NOMO-1 (cell line): Measurements from ENCODE around the gene TDRD9.
A peak's percentile ranks its signal among the peaks of the same experiment; 100 is the strongest.

Source experiments
- DNase-seq, 2 experiments: peaks; one replicate each; lab custom pipeline; 2025; ENCODE audit not compliant: unreplicated experiment in 2 of 2; lab: John Stamatoyannopoulos, UW

Gene TDRD9

DNA sequence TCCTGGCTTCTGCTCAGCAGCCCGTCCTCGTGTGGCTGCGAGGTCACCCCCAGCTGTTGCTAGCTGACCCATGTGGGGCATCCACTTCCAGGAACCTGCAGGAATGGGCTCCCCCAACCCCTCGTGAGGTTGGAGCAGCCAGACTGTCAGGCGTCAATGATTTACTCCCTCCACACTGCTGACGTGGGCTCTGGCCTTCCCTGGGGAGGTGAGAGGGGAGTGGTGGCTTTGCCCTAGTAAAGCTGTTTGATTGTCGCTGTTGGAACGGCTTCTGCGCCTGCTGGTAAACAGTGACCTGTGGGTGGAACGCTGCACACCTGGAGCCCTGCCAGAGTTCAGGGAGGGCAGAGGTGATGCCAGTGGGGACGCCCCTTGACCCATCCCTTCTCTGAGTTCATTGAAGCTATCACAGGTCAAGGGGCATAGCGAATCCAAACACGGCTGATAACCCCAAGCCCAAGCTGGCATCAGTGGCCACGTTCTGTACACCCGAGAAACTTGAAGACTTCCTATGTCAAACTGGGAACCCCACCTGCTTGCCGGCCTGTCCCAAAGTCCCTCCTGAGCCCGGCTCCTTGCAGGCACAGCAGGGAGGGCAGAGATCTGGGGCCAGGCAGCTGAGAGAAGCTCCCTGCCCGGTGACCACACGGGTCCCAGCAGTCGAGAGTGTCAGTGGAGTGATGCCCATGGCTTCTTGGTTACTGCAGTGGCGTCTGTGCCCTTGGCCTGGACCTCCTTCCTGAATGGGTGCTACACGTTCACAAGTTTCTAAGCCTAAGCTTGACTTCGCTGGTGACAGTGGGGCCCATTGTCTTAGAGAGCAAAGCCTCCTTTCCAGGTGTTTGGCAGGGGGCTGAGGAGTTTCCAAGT is 160.0 kb downstream of the TDRD9 start:
- no peak for DNase-seq

DNA sequence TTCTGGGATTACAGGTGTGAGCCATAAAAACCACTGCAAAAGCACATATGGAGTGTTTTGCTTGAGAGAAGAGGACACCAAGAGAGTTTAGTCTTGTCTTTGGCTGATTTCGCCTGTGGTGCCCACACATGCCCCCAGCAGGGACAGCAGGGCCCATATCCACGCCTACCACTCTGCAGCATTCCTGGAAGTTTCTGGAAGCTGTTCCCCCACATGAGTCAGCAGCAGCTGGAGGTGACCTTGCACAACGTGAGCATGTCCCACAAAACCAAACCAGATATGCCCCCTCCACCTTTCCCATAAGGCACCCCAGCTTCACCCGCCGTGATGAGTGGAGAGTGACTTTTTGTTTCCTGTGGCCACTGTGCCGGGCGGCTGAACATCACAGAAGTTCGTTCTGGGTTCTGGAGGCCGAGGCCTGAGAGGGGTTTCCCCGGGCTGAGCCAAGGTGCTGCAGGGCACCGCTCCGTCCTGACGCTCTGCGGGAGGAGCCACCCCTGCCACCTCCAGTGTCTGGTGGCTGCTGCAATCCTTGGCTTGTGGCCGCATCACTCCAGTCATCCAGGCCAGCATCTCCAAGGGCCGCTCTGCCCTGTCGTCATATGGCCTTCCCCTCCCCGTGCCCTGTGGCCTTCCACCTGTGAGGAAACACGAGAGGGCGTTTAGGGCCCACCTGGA is 162.0 kb downstream of the TDRD9 start:
- no peak for DNase-seq

DNA sequence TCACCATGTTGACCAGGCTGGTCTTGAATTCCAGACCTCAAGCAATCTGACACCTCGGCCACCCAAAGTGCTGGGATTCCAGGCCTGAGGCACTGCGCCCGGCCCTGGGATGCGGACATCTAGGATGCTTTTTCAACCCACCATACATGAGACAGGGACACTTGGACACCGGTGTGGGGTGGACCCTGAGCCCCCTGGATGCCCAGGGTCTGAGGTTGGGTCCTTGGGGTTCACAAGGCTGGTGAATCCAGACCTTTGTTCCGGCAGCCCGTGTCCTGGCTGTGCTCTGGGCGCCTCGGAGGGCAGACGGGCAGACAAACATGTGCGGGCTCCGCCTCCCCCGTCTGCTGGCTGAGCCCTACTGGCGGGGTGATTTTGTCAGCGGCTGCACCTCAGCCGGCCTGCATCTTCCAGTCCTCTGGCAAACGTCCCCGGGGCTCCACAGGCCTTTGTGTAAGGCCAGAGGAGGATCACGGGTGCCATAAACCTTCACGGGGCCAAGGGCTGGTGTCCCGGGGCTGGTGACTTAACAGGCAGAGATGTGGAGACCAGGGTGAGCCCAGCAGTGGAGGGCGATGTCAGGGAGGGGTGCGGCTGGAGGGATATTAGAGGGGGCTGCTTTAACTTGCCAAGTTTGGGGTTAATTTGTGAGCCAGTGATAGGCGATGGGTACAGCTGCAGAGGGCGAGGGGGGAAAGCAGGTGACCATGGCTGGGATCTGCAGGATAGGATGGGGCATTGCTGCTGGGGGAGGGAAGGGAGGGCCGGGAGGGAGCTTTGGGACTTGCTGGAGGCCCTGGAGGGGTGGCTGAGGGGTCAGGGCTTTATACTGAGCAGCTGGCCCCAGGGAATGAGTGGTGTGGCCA is 163.0 kb downstream of the TDRD9 start:
- no peak for DNase-seq

DNA sequence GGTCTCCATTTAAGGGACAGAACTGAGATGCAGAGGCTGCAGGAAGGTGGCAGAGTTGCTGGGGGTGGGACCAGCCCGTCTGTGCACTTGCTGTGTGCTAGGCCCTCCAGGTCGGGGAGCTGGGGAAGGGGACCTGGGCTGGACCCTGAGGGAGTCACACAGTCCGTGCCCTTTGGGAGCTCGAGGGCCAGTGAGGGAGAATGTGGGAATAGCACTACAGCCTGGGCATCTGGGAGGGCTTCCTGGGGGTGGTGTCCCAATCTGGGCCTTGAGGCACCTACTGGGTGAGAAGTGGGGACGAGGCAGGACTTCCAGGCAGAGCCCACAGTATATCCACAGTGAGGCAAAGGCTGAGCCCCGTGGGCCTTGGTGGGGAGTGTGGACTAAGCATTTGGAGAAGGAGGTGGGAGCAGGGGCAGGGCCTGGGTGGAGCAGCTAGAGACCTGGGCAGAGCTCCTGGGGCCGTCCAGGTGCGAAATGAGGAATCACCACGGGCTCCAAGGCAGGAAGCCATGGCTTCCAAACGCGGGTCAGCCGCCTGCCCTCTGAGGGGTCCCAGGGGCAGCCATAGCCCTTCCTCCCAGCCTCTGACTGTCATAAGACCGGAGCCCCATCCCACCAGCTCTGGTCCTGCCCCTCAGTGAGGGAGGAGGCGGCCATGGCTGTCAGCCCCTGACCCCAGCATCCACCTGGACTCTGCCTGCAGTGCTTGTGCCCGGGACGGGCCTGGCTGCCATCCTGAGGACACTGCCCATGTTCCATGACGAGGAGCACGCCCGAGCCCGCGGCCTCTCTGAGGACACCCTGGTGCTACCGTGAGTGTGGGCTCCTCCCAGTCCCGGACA is 163.9 kb downstream of the TDRD9 start:
- no peak for DNase-seq

DNA sequence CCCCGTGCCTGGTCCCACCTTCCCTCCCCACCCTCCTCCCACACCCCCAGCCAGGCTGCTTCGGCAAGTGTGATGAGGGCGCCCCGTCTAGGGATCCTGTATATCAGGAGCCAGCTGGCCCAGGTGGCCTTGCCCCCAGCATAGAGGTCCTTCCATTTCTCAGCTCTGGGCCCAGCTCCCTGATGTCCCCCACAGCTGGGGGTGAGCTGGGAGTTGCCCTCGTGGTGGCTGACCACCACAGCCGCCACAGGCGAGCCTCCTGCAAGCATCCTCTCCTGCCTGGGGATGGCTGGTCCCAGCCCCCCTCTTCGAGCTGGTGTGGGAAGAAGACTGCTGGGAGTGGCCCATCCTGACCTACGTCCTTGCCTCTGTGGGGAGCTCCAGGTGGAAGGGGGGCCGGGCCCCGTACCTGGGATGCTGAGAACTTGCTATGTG is 164.7 kb downstream of the TDRD9 start:
- no peak for DNase-seq

DNA sequence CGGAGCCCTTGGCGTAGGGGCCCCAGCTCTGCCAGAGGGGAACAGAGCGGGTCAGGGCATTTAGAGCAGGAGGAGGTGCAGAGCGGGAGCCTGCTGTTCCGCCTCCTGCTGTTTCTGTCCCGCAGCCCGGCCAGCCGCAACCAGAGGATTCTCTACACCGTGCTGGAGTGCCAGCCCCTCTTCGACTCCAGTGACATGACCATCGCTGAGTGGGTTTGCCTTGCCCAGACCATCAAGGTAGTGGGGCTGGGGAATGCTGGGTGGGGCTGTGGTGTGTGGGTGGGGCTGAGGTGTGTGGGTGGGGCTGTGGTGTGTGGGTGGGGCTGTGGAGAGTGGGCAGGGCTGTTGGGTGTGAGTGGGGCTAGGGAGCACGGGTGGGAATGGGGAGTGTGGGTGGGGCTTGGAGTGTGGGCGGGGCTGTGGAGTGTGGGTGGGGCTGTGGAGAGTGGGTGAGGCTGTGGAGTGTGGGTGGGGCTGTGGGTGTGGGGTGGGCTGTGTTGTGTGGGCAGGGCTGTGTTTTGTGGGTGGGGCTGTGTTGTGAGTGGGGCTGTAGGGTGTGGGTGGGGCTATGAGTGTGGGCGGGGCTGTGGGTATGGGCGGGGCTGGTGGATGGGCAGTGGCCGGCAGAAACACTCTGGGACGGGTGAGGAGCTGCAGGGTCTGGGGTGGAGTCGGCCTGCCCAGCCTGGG is 165.3 kb downstream of the TDRD9 start:
- DNase-seq = no peak

DNA sequence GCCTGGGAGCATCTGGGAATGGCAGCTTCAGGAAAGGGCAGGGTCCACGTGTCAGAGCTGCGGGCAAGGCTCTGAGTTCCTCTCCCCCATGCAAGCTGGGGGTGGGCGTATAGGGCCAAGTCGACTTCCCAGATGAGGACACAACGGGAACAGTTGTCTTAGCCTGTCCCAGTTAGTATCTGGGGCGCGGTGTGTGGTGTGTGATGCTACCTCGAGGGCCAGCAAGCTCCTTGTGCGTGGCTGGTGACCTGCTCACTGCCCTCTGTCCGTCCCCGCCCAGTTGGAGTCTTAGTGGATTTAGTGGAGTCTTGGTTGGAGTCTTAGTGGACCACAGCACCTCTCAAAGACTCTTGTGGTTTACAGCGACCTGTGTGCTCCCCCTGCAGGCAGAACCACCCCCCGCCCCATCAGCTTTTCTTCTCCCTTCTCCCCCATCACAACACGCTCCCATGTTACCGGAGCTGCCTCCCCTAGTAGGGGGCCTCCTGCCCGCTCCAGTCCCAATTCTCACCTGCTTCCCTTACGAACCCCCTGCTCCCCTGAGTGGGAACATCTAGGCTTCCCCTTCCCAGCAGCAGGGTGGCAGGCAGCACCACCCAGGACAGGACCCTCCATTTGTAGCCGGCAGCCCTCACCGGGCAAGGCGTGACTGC is 165.9 kb downstream of the TDRD9 start:
- no peak for DNase-seq

DNA sequence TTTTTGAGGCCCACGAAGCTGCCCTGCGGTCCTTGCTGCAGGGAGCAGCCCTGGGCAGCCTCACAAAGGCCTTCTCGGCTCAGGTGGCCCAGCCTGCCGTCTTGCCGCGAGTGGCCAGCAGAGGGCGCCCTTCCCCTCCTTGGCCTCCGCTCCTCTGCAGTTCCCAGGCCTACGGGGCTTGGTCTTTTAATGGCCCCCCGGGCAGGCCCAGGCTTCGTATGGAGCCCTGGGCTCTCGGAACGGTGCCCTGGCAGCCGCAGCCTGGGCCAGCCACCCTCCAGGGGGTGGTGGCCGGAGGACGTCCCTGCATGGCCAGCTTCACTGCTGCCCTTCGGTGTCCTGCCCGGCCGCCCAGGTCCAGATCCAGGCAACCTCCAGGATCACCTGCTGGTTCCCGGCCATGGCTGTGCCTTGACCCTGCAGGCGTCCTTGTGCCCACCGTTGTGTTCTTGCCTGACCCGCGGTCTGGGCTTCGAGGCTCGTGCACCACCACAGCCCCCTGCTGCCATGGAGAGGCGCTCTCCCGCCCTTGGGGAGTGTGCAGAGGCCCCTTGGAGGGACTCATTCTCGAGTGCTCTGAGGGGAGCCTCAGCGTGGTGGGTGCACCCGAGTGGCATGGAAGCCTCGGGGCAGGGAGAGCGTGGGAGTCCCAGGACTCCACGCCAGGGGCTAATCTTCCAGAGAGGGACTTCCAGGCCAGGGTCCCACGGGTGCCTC is 166.6 kb downstream of the TDRD9 start:
- peak; percentile 28 to 33 for DNase-seq

DNA sequence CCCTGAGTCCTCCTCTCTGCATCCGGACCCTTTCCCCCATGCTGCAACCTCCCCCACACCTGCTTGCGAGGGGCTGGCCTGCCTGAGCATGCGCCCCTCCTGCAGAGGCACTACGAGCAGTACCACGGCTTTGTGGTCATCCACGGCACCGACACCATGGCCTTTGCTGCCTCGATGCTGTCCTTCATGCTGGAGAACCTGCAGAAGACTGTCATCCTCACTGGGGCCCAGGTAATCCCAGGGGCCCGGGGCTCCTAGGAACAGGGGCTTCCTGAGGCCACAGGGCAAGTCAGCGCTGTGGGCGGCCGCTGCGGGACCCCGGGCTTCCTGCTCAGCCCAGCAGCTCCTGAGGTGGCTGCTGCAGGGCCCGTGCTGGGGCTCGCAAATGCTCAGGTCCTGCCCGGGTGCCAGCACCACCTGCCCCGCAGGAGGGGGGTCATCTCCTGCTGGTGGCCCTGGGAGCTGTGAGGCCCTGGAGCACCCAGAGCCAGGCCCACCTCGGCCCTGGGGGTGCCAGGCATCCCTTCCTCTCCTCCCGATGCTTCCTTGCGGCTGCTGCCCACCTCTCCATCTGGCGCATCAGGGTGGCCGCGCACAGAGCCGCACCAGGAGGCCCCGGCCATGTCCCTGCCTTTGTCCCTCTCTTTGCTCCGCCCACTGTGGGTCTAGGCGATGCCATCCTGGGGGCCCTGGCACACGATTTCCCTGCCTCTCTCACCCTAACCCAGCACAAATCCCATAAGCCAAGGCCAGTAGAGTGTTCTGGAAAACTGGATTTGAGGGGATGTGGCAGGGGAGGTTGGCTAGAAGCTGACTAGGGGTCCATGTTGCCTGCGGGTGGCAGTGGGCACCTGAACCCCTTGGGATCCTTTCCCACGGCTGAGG is 167.4 kb downstream of the TDRD9 start:
- no peak for DNase-seq

DNA sequence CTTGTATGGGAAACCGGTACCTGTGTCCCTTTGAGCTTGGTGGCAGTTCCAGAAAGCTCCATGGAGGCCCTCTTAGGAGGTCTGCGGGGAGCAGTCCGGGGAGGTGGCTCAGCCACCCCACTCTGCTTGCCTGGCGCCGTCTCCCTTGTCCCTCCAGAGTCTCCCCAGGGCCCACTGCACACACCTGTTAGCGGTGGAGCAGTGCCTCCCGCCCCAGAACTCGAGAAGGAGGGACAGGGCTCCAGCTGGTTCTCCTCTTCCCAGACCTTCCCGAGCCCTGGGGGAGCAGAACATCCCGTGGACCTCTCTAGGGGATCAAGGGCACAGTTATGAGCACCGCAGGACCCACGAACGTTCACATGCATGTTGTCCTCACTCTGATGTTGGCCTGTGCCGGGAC is 168.1 kb downstream of the TDRD9 start:
- no peak for DNase-seq

DNA sequence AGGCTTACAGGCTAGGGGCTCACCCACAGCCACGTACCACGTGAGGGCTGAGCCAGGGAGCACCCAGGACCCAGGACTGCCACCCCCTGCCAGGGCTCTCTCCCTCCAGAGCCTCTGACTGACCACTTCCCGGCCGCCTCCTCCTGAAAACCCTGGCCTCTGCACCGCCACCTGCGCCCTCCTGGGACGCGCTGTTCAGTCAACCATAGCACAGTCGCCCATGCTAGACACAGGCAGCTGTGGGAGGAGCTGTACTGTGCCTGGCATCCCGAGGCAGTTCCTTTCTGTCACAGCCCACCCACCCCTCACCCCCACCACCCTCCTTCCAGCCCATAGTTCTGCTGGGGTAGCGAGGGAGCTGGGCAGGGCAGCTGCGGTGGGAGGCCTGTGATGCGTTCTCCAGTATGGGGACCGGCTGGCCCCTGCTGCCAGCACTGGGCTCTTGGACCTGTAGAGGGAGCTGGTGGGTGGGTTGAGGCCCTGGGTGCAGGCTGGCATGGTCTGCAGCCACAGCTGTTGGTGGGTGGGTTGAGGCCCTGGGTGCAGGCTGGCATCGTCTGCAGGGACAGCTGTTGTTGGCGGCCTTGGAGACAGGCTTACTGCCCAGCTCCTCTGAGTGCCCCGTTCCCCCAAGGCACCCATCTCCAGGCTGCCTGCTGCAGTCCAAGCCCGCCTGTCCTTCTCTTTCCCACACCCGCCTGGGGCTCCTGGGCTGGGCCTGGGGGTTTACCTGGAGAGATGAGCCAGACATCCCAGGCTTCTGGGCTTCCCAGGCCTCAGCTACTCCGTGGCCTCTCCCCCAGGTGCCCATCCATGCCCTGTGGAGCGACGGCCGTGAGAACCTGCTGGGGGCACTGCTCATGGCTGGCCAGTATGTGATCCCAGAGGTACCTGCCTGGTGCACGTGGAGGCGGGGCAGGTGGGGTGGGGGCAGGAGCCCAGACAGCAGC is 168.8 kb downstream of the TDRD9 start:
- DNase-seq = no peak

DNA sequence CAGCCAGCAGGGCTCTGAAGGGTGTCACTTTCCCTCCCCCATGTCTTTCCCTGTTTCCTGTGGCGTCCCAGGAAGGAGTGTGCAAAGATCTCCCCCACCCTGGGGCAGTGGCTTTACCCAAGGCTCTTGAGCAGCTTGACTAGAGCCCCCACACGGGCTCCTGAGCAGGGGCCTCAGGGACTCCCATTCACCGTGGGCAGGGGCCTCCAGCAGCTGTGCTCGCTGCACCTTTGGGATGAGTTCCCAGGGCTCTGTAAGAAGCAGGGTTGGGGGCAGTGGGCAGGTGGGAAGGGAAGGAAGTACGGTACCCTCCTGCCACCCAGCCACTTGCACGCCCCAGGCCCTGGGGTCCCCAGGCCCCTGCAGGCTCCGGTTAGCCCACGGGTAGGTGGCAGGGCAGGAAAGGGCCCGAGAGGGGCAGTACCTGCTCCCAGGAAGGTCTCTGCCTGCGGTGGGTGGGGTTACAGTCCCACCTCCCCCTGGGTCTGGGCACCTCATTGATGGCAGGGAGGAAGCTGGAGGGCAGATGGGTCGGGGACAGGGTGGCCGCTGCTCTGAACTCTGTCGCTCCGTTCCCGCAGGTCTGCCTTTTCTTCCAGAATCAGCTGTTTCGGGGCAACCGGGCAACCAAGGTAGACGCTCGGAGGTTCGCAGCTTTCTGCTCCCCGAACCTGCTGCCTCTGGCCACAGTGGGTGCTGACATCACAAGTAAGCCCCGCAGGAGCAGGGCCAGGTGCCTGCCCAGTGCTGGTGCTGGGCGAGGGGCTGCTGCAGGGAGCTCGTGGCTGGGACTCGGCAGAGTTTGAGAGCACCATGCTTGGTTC is 170.2 kb downstream of the TDRD9 start:
- DNase-seq = no peak

DNA sequence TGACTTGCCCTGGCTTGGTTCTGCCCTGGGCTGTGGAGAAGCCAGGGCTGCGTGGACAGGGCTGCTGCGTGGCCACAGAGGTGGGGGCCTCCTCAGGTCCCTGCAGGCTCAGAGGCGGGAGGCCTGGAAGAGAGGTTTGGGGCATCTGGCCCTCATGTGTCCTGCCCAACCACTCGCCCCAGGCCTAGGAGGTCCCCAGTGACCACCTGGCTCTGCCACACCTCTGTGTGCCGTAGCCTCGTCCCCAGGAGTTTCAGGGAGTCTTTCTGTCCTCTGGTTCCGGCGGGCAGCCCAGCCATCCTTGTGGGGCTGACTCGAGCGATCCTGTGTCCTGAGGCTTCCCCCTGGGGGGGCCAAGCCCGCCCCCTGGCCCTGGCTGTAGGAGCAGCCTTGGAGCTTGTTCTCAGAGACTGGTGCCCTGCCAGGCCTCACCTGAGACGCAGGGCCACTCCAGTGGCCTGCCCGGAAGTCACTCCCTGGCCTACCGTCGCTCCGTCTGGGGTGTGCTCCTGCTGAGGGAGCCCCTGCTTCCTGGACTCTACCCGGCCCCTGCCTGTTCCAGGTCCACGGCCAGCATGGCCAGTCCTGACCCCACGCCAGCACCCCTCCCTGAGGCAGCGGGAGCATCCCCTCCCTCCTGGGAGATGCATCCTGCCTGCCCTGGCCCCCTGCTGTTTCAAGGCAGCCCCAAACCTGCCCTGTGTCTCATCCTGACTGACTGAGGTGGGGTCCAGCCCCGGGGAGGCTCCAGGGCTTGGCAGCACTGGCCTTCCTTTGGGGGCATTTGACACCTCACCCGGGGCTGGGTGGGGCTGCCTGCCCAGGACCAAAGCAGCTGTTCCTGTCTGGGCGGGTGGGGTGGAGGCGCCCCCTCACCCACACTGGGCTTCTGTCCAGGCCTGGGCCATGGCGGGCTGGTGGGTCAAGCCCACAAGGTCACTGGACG is 171.1 kb downstream of the TDRD9 start:
- DNase-seq = no peak

DNA sequence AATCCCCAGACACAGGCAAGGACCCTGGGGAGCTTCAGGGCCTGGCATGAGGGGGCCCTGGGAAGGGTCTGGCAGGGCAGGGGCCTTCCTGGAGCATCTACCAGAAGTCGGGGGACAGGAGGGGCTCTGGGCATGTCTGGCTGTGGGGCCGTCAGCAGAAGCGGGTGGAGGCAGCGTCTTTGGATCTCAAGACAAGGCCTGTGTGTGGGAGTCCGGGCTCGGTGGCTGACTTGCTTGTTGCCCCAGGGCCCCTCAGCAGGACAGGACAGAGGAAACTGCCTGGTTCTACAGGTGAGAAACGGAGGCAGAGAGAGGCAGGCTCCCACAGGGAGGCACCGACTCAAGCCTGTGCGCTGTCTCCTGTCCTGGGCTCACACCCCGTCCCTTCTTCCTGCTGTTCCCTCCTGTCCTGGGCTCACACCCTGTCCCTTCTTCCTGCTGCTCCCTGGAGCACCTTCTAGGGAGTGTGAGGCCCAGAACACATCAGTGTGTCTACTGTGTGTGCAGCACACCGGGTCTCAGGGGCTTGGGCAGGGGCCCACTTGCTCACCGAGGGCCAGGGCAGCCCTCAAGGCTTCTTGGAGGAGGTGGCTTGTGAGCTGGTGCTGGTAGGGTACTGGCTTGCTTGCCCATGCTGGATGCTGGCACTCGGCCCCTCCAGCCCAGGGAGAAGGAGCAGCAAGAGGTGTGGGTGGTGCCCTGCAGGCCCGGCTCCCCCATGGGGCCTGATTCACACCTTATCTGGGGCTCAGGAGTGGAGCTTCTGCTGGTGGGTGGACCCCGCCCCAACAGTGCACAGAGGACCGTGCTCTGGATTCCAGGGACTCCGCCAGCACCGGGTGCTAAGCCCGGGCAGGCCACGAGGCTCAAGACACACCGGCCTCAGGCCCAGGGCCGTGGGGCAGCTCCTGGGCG is 172.2 kb downstream of the TDRD9 start:
- no peak for DNase-seq
